Stimulated activated CD4-positive, alpha-beta T cell treated with anti-CD3 and anti-CD28 coated beads, Interleukin-15, amount 100 ng/mL, for 48 hours (primary cell): ENCODE results near the gene P2RY8.
"Not testable (repeated sequence)": the region's sequence is repeated elsewhere in the genome, so short reads cannot be mapped to it uniquely, and the experiment has no call there.

Experiments used
- DNase-seq, 2 donors: peaks; one replicate each; pipeline ENCODE4 v3.0.0-alpha.2; 2020; ENCODE audit warnings: low read depth in 2 of 2

Gene P2RY8

GRCh38 chrX:1537031-1537715 is at the start of gene P2RY8:
TSS of gene P2RY8 (minus strand) at chrX:1537185. CDS start at chrX:1466558, 70,627 bp downstream.
- peak; percentile 70 for DNase-seq

DNA sequence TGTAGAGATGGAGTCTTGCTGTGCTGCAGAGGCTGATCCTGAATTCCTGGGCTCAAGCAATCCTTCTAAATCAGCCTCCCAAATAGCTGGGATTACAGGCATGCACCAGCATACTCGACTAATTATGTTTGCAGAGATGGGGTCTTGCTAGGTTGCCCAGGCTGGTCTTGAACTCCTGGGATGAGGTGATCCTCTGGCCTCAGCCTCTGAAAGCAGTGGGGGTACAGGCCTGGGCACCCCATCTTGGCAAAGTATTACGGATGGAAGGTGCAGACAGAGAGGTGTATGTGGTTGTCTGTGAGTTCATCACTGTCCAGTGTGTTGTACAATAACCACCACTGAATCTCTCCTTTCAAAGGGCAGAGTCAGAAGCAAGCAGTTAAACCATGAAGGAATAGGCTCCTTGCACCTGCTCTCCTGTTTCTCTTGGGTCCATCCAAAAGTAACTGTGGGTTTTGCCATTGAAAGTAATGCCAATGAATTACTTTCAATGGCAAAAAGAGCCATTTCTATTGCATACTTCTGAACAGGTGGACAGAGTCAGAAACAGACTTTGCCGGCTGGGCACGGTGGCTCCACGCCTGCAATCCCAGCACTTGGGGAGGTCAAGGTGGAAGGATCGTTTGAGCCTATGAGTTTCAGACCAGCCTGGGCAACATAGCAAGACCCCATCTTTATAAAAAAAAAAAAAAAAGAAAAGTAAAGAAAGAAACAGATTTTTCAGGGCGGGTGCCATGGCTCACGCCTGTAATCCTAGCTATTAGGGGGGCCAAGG is 47.4 kb upstream of the P2RY8 start:
- DNase-seq: no peak

DNA sequence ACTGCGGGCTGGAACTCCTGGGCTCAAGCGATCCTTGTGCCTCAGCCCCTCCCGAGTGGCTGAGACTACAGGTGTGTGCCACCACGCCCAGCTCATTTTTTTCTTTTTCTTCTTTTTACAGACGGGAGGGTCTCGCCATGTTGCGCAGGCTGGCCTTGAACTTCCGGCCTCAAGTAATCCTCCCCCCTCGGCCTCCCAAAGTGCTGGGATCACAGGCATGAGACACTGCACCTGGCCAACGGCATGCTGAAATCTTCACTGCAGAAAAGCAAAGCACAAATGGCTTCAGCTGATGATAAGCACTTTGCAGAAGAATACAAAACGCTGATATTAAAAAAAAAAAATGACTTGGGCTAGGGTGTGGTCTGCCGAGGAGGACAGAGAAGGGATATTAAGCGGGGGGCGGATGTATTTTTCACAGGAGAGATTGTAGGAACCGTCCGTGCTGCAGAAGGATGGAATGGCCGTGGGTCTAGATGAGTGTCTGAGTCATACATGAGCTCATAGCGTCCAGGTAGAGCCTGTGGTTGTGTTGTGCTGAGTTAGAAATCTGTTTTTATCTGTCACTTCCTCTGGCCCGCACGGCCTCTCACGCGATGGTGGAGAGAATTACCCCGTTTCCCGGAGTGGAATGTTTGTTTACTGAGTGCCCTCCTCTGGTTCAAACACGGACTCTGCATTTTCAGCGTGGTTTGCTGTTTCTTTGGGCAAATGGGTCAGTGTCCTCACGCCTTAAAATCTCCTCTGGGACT is 45.9 kb upstream of the P2RY8 start:
- DNase-seq: peak; percentile 37 to 48

DNA sequence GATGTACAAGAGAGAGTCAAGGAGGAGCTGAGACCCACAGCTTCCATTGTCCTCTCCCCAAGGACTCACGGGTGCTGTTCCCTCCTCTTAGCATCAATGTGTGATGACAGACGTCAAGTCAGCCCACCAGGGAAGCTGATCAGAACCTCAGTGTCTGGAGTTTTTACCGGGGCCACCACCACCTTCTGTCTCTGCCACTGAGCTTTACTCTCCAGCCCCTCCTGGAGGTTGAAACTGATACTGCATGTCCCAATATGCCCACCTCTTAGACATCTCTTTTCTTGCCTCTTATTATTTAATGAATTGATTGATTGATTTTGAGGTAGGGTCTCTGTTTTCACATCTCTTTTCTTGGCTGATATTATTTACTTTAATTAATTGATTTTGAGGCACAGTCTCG is 44.1 kb upstream of the P2RY8 start:
- peak; percentile 68 to 85 for DNase-seq

DNA sequence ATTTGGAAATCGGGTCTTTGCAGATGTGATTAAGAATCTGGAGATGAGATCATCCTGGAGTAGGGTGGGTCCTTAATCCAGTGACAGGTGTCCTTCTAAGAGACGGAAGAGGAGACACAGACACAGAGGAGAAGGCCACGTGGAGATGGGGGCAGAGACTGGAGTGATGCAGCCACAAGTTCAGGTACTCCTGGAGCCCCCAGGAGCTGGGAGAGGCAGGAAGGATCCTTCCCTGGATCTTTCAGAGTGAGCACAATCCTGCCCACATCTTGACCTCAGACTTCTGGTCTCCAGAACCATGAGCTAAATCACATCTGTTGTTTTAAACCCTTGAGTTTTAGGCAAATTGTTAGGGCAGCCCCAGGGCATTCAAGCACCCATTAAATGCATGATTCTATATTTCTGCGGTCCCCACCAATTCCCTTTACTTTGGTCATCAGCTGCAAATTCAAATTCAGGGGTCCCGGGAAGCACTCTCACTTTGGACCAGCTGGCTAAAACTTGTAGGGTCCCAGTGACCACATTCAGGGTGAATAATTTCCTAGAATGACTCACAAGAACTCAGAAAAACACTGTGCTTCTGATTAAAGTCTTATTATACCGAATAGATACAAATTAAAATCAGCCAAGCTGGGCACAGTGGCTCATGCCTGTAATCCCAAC is 41.7 kb upstream of the P2RY8 start:
- no peak for DNase-seq

GRCh38 chrX:1577845-1578244 is 40.9 kb upstream of the P2RY8 start:
- DNase-seq: no peak

GRCh38 chrX:1576201-1576992 is 39.4 kb upstream of the P2RY8 start:
- DNase-seq: no peak

GRCh38 chrX:1574181-1574580 is 37.2 kb upstream of the P2RY8 start:
- not testable (repeated sequence) for DNase-seq

- no peak for DNase-seq
These were observed 28.0 kb upstream of the P2RY8 start for GRCh38 chrX:1564750-1565683.

DNA sequence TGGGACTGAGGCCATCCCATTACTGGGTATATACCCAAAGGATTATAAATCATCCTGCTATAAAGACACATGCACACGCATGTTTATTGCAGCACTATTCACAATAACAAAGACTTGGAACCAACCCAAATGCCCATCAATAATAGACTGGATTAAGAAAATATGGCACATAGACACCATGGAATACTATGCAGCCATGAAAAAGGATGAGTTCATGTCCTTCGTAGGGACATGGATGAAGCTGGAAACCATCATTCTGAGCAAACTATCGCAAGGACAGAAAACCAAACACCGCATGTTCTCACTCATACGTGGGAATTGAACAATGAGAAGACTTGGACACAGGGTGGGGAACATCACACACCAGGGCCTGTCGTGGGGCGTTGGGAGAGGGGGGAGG is 27.1 kb upstream of the P2RY8 start:
- DNase-seq: not testable (repeated sequence)

- no peak for DNase-seq
These were observed 24.2 kb upstream of the P2RY8 start for GRCh38 chrX:1561164-1561563.

DNA sequence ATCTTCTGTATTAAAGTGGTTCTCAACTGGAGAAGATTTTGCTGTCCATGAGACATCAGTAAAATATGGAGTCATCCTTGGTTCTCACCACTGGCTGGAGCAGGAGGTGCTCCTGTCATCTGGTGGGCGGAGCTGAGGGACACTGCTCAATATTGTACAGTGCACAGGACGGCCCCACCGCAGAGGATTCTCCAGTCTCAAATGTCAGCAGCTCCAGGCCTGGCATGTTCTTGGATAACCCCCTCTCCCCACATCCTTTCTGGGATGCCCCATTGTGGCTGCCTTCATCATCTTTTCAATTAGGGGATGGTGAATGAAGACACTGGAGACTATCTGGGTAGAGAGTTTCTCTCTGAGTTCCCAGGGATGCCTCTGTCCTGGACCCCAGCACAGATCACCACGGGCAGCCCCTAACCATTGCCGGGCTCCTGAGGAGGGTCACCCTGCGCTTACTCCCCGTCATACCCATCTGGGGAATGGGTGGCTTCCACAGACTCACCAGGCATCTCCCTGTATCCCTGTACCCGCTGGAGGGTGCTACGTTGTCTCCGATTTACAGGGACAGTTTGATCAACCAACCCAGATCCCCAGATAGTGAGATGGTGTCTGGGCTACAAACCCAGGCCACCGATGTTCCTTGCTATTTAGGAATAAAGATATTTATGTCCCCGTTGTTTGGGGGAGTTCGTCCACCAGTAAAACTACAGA is 21.9 kb upstream of the P2RY8 start:
- DNase-seq: no peak

DNA sequence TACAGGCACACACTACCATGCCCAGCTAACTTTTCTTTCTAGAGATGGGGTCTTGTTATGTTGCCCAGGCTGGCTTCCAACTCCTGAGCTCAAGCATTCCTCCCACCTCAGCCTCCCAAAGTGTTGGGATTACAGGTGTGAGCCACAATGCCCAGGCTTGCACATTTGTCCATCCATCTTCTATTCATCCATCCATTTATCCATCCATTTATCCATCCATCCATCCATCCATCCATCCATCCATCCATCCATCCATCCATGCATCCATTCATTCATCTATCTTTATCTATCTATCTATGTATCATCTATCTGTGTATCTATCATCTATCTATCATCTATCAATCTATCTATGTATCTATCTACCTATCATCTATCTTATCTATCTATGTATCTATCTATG is 20.5 kb upstream of the P2RY8 start:
- DNase-seq: not testable (repeated sequence)

DNA sequence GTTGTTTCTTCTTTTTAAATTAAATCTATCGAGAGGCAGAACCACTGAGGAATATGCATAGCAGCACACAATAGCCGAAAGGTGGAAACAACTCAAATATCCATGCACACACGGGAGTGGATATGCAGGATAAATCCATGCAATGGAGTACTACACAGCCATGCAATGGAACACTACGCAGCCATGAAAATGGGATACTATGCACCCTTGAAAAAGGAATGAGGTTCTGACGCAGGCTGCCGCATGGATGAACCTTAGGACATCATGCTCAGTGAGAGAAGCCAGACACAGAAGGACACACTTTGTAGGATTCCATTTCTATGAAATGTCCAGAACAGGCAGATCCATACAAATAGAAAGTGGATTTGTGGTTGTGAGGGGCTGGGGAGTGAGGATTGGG is 18.4 kb upstream of the P2RY8 start:
- DNase-seq: no peak

GRCh38 chrX:1554469-1555210 is 17.7 kb upstream of the P2RY8 start:
- DNase-seq: no peak

- no peak for DNase-seq
These were observed 15.1 kb upstream of the P2RY8 start for GRCh38 chrX:1551959-1552546.

DNA sequence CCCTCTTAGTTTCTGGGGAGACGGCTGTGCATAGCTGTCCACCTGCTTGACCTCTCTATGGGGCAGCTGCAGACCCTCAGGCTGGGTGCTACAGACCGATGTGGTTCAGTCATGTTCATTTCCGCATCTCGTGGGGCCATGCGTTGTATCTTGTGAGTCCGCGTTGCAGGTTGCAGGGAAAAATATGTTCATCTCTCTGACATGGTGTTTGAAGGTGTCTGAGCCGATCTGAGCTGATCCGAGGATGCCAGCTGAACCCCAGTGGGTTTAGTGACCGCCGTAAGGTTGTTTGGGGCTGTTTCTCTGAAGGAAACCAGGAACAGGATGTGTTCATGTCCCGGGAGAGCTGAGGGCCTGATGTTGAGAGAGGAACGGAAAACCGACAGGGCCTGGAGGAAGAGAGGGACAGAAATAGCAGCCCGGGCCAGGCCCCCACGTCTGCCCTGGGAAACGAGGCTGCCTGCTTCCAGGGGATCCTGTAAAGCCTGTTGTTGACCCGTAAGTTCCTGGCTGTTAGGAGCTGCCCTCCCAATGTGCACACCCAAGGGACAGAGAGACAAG is 9.8 kb upstream of the P2RY8 start:
- no peak for DNase-seq

GRCh38 chrX:1545776-1546408 is 8.9 kb upstream of the P2RY8 start:
- DNase-seq: no peak
